Stimulated activated CD8-positive, alpha-beta memory T cell treated with anti-CD3 and anti-CD28 coated beads, Interleukin-12 subunit alpha, Interleukin-12 subunit beta, amount 100 ng/mL, for 24 hours (primary cell): ENCODE measurements around the gene FAM25C.
"Not testable (repeated sequence)": the region's sequence is repeated elsewhere in the genome, so short reads cannot be mapped to it uniquely, and the experiment has no call there.

Source experiments
- DNase-seq: peaks from one replicate; pipeline ENCODE4 v3.0.0-alpha.2; 2020; ENCODE audit errors: extremely low read depth

Gene FAM25C

DNA sequence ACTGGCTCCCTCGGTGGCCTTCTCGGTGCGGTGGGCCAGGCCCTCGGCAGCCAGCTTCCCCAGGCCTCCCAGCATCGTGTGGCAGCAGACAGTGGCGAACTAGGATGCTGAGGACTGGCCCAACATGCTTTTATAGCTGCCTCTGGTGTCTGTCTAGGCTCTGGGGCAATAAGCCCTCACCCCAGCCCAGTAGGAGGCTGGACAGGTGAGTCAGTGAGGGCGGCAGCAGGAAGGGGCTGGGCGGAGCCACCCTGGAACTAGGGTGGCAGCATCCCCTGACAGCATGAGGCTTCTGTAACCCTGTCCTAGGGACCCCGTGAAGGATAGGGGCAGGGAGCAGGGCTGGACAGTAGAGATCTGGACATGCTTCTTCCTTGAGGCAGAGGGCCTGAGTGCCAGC is at the start of gene FAM25C:
Gene FAM25C, minus strand, starts transcription at position 101 of the 400 bp plus-strand sequence. Its CDS starts 26 bp downstream, at position 75.
- DNase-seq: not testable (repeated sequence)

DNA sequence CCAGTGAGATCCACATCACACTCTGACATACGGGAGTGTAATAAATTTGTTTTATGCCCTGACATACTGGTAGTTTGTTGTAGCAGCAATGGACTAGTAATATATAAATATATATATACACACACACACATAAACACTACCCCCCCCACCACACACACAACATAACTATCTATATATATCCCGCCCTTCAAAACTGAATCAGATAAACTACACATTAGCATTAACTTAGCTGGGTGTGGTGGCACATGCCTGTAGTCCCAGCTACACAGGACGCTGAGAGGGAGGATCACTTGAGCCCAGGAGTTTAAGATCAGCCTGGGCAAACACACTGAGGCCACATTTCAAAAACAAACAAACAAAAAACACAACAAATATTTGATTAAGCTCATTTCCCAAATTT is 45.0 kb upstream of the FAM25C start:
- not testable (repeated sequence) for DNase-seq

DNA sequence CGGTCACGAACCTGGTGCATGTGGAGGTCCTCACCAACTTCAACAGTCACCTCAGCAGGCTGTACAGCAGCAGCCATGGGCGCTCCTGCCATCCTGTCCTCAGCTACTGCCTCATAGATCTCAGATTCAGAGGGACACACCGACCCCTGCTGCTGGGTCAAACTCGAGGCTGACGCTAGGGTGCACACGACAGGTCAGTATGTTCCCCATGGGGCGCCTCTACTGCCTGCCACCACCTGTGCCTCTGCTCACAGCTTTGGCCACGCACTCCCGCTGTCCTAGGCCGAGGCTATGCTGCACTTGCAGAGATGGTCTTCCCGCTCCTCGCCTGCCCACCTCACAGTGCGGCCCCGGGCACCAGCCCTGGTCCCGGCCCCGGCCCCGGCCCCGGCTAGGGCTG is 31.8 kb upstream of the FAM25C start:
- not testable (repeated sequence) for DNase-seq

DNA sequence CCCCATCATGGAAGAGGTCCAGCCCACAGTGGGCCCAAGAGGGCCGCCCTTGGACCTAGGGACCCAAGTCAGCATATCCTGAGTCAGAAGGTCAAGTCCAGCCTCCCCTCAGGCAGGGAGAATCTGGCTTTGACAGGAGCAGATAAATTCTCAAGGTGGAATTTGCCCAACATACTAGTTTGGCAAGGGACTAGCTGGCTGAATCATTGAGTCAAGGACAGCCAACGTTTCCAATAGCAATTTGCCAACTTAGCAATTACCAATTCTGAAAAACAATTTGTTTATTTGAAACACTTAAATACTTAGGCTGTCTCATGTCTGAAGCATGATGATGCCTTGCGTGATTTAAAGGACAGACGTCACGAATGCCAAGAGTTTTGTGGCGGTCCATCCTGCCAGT is 2.7 kb upstream of the FAM25C start:
- DNase-seq: not testable (repeated sequence)

DNA sequence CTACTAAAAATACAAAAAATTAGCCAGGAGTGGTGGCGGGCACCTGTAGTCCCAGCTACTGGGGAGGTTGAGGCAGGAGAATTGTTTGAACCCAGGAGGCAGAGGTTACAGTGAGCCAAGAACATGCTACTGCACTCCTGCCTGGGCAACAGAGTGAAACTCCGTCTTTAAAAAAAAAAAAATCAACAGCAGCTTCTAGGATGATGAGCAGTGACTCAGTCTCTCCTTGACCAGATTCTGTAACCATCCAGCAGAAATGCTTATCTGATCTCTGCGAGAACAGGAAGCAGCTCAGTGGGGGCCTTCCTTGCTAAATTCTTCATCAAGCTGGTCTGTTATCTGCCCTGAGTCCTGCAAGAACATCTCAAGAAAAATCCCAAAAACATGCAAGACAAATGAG is 5.5 kb downstream of the FAM25C start:
- not testable (repeated sequence) for DNase-seq

DNA sequence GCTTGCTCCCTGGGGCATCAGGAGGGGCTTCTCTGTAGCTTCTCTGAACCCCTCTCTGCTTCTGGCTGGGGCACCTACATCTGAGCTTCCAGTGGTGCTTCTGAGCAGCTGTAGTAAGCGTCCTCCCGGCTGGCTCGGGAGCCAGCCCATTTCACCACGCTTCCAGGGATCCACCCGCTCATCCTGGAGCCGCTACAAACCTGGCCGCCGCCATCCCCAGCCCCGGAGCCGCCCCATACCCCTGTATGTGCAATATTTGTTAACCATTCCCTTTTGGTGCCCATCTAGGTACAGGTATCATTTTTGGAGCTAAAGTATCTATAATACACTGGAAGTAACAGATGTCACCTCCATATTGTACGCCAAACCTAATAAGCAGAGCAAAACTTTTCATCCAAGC is 7.0 kb downstream of the FAM25C start:
- DNase-seq: not testable (repeated sequence)

DNA sequence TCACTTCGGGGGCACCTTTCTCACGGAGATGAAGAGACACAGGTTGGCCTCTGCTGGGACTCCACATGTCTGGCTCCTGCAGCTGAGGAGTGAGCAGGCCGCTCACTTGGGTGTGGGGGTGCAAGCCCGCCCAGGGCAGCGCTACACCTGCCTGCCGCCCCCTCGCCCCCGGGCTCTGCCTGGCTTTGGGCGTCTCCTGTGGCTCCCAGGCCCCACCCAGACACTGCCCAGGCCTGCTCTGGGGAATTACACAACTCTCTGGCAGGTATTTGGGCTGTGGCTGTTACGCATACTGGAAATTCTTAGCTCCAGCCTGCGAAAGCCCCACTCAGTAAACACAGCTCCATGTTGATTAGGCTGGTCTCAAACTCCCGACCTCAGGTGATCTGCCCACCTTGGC is 7.9 kb downstream of the FAM25C start:
- not testable (repeated sequence) for DNase-seq

DNA sequence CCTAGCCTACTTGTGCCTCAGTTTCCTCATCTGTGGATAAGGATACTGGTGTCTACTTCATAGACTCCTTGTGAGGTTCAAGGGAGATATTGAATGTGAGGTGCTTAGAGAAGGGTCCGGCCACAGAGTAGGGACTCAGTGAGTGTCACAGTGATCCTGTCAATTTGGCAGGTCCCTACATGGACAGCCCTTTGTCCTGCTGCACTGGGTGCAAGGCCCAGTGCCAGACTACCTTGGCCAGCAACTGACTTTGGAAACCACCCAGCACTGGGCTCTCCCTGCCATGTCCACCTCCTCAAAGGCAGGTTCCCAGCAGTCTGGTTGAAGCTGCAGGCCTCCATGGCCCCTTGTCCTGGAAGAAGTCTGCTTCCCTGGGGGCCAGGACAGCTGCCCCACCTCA is 9.5 kb downstream of the FAM25C start:
- not testable (repeated sequence) for DNase-seq

DNA sequence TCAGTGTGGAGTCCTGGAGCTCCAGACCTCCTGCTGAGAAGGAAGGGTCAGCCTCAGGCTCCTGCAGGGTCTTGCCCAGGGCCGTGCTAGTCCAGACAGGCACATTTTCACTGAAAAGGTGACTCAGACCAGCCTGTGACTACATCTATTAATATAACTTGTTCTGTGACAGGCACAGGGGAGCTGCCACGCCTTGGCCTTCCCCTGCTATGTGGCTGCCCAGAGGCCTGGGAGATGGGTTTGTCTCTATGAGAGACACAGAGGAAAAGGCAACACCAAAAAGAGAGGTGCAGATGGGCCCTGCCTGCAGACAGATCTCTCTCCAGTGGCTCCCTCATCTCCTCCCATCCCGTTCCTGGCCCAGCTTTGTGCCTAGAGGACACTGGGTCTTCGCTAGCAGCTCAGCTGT is 10.0 kb downstream of the FAM25C start:
- not testable (repeated sequence) for DNase-seq

DNA sequence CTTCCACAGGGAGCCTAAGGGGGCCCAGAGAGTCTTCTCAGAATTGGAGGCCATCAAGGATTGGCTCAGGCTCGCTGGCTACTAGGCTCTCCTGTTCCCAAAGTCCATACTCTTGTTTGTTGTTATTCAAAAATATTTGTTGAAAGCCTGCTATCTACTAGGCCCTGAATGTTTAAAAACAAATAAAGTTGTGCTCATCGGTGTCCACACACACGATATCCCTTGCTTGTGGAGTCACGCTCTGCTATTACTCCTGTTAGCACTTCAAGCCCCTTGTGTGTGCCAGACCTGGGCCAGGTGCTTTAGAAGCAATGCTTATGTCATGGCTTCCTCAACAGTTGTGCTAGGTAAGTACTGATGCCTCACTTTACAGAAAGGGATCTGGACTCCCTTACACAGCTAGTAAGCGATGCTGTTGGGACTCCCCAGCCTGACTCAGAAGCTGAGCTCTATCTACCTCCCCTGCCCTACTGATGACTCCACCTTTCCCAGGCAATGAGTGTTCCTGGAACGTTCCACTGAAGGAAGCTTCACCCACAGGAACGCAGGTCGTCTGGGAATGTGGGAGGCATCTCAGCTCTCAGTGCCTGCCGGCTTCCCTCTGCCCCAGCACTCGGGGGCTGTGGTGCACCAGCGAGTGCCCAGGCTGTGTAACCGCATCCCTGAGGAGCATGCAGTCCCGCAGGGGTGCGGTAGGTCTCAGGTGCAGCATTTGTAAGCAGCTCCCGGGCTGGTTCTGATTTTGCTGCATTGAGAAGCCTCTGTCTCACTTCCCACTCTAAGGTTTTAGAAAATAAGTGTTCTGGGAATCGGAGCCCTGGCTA is 10.7 kb downstream of the FAM25C start:
- not testable (repeated sequence) for DNase-seq

DNA sequence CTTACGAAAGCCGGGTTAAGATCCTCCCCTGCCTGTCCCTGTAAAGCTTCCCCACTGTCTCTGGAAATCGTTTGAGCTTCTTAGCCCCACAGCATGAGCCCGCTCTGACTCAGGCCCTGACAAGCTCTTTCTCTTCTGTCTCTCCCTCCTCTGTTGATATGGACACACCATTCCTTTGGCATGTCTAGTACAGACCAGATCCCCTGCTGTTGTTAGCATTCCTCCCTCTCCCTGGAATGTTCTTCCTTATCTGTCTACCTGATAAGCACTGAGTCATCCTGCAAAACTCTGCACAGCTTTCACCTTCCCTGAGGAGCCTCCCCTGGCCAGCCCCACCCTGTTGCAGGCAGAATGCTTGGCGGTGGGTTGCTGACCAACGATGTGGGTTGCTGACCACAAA is 11.6 kb downstream of the FAM25C start:
- DNase-seq: not testable (repeated sequence)

DNA sequence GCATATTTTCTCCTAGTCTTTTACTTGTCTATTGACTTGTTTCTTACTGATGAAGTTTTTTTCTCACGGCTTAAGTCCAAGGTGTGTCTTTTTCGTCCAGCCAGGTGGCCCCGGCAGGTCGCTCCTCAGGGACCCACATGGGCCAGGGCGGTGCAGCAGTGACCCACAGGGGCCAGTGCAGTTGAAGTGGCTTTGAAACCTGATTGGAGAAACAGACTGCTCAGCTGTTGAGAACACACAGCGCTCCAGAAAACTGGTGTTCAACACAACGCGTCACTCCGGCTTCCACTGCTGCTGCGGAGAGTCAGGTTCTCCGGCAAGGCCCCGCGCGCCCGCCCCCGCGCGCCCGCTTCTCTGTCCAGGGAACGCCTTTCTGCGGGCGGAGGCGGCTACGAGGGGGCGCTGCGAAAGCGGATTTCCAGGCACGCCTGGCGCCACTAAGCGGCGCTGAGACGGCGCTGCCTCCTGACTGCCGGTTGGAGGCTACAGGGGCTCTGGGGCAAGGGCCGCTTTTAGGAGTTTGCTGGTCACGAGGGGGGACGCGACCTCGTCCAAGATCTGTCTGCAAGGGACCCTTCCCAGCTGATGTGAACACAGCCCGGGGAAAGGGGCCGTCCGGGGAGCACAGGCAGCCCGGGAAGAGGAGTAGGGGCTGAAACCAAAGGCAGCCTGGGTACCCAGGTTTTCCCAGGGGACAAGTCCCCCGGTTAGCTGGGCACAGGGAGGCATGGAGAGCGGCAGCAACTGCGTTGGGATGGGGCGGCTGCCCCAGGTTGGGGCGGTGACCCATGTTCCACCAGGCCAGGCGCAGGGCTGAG is 13.0 kb downstream of the FAM25C start:
- DNase-seq: not testable (repeated sequence)

DNA sequence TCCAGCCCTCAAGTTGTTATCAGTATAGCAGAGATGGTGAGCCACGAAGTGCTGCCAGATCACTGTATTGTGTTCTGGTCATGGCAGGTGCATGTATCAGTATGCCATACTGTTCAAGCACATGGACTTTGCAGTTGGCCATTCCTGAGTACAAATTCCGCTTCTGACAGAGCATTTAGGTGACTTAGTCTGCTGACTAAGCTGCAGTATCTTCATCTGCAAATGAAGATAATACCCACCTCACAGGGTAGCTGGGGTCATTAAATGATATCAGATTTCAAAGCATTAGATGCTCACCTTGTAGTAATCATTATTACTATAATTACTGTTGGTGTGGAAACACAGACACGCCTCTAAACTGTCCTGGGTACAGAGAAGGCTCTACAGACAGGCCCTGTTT is 24.2 kb downstream of the FAM25C start:
- not testable (repeated sequence) for DNase-seq

DNA sequence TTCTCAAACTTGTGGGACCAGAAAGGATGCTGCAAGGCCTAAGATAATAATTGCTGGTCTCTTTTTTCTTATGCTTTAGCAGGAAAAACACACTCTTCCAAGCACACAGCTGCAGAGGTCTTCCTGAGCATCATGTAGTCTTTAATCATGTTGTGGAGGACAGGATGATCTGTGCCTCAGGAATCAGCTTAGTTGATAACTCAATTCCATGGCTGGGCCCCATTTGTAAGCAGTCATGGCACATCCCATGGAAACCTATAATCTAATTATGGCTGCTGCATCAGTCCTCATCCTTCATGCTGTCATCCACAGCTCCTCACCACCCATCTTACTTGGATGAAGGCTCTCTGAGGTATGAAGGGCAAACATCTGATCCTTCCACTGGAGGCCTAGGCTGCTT is 26.5 kb downstream of the FAM25C start:
- DNase-seq: not testable (repeated sequence)

DNA sequence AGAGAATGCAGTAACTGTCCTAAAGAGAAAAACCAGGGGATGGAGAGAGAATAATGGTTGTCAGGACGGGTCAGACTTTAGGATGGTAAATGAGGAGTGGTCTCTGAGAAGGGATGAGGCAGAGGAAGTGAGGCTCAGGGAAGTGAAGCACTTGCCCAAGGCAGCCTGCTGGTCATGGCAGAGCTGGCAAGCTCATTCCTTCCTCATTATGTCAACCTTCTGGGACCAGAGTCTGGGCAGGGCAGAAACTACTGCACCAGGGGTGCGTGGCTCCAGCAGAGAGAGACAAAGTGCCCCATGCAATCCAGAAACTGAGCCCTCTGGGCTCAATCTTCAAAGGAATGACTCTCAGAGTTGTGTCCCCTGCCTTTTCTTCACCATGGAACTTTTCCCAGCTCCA is 27.5 kb downstream of the FAM25C start:
- not testable (repeated sequence) for DNase-seq

DNA sequence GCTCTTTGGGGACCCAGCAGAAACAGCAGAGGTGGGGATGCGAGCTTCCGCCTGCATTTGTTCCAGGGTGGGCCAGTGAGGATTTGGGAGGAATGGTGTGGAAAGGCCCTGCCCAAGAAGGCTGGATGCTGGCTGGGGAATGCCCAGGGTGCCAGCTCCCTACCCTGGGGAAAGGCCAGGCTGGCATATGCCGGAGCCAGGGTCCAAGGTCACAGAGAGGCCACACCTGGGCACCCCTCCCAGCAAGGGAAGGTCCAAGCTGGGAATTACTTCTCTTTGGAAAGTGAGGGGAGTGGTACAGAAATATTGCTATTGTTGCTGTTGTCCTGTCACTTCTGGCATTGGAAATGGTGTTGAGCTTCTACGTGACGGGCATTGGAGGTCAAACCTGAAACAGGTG is 28.0 kb downstream of the FAM25C start:
- DNase-seq: not testable (repeated sequence)

DNA sequence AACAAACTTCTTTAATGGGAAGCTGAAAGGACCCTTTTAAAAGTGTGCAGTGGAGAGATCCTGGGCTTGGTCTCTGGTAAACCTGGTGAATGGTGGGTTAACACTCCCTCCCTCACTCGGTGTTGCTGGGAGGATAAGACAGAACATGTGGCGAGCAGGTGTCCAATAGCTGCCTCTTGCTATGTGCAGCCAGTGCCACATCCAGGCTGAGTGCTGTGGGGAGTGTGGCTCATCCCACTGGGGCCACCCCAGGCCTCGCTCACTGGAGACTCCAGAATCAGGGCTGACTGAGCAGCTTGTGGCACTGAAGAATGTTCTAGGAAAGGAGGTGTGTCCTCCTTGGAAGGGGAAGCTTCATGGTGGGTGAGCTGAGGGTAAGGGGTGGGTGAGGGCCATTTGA is 29.5 kb downstream of the FAM25C start:
- not testable (repeated sequence) for DNase-seq

DNA sequence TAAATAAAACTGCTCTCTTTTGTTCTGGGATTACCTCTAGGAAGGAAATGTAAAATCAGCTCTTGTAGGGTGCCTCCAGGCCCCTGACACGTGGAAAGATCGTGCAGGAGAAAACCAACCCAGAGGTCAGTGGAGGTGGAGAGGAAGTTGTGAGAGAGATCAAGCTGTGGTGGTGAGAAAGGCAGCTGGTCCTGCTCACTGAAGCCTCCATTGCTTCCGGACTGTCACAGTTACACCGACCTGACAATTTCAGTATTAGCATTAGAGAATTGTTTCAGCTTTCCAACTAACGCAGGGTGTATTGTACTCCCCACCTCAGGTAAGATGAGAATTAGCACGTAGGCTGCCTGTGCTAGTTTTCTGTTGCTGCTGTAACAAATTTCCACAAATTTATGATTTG is 30.6 kb downstream of the FAM25C start:
- not testable (repeated sequence) for DNase-seq

DNA sequence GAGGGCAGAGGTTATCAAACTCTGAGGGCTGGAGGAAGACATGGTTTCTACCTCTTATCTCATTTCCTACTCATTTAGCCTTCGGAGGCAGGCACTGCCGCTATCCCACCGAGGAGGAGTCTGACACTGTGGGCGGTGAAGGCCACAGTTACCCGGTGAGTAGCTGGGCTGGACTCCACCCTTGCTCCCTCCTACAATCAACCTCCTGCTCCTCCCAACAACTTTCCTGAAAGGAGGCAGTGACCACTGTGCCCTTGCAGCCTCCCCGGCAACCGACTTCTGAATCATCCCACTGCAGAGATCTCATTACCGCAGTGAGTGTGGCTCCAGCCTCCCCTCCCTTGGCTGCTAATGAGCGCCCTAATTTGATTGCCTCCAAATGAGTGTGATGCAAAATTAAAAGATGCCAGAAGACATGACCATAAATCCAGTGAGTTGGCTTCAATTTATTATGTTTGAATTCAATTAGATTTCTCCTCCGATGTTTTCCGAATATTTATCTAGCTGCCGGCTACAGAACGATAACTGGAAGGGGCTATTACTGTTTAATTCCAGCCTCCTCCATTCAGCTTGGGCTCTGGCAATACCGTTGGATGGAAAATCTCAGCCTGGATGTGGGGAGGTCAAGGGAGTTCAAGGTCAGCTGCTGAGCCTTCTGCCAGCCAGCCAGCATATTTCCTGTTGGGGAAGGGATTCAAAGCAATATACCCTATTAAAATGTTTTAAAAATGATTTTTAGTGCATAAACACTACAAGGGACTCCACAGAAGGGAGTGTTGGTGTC is 35.1 kb downstream of the FAM25C start:
- not testable (repeated sequence) for DNase-seq

DNA sequence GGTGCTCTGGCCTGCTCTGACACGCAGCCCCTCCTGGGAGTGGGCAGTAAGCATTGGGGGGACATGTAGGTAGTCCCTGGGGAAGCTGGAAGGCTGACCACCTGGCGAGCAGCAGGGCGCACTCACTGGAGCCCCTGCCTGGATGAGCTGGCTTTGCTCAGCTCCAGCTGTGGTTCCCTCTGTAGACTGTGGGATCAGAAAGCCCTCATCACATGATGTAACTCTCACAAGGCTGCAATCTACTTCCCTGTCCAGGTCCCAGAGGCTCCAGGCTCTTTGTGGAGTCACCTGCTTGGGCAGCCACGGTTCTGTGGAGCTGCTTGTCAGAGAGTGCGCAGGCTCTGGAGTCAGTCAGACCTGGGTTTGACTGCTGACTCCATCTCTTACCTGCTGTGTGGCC is 36.8 kb downstream of the FAM25C start:
- not testable (repeated sequence) for DNase-seq

DNA sequence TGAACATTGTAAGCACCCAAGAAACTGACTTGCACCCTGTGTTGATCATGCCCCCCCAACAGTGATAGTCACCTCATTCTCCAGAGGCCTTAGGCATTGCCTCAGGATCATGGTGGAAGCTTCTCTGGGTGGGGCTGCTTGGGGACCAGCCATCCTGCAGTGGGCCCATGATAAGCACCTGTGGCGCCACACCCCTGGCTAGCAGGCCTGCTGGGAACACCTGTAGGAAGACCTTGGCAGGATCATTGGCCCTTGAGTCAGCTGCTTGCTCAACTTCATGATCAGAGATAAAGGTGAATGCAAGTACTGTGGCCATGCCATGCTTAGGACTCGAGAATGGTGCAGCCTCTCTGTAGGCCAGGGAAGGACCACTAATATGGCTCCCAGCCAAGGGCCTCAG is 38.9 kb downstream of the FAM25C start:
- DNase-seq: not testable (repeated sequence)

DNA sequence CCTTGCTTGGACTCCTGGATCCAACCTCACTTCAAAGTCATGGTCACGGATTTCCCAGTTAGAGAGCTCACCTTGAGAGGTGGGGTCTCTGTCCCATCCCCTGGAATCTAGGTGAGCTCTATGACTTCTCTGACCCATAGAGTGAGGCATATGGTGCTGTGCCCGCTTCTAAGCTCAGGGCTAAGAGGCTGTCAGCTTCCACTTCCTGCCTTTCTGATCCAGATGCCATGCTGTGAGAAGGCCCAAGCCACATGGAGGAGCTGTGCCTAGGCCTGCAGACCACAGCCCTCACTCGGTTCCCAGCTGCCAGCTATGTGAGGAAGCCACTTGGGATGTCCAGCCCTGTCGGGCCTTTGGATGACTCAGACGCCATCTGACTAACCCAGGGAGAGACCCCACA is 39.9 kb downstream of the FAM25C start:
- not testable (repeated sequence) for DNase-seq
